Activated T-cell treated with anti-CD3 and anti-CD28 coated beads, Interleukin-2, amount 50 U/mL, for 72 hours (primary cell): Measurements from ENCODE around the gene CASK. TPM values are rescaled to one million over a fixed set of nuclear protein-coding genes. Genes with fewer than 3 reads are reported as not detected.
"Not testable (repeated sequence)": the region's sequence is repeated elsewhere in the genome, so short reads cannot be mapped to it uniquely, and the experiment has no call there.

Experiments
- ATAC-seq, 2 donors: fragments of 150-1000 bp; cut with Tn5 transposase; replicated peaks in 1 of 2; 2 replicates each; pipeline ENCODE4 v1.10.0; 2021; ENCODE audit warnings: moderate library complexity in 2 of 2, mild to moderate bottlenecking in 1 of 2
- DNase-seq, 2 donors: peaks; one replicate each; pipeline ENCODE4 v3.0.0; 2021 to 2022; ENCODE audit warnings: mixed read lengths in 1 of 2
- H3K27ac Mint-ChIP-seq: one replicate; pipeline ENCODE4 v1.8.0; 2022; ENCODE audit warnings: mild to moderate bottlenecking, moderate library complexity, mixed read lengths
- H3K27me3 Mint-ChIP-seq: one replicate; pipeline ENCODE4 v1.8.0; 2022; ENCODE audit warnings: low read depth, mixed read lengths
- H3K36me3 Mint-ChIP-seq, 2 donors: one replicate each; pipeline ENCODE4 v1.8.0; 2022; ENCODE audit warnings: mixed read lengths in 2 of 2, mild to moderate bottlenecking in 1 of 2; ENCODE audit not compliant: insufficient read depth in 2 of 2
- H3K4me1 Mint-ChIP-seq: one replicate; pipeline ENCODE4 v1.8.0; 2022; ENCODE audit warnings: low read depth, mixed read lengths
- H3K4me3 Mint-ChIP-seq, 2 donors: one replicate each; pipeline ENCODE4 v1.8.0; 2022; ENCODE audit warnings: mild to moderate bottlenecking in 2 of 2, mixed read lengths in 2 of 2, moderate library complexity in 2 of 2
- H3K9me3 Mint-ChIP-seq, 2 donors: one replicate each; pipeline ENCODE4 v1.8.0; 2022; ENCODE audit warnings: mixed read lengths in 2 of 2
- total RNA-seq, 2 donors: library from RNA; stranded (reverse); gene quantifications; one replicate each; pipeline ENCODE4 v1.2.3, GENCODE V29; 2022

CASK gene
- total RNA-seq, 2 donors from 2014 or later = 24.0 to 36.3 TPM

DNA sequence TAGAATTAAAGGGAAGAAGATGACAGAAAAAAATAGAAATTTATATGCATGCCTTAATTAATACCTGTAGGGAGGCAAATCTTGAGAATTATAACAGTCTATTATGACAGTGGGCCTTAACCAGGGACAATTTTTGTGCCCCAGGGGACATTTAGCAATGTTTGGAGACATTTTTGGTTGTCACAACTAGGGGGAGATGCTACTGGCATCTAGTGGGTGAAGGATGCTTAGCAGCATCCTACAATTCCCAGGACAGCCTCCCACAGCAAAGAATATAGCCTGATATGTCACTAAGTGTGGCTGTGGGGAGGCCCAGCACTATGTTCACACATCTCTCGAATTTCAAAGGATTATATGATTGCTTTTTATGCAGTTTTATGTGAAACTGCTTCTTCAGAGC, 188.8 kb downstream of the CASK start:
- ATAC-seq (peak; percentile 39 to 40), DNase-seq (no peak)
- H3K27ac Mint-ChIP-seq = peak overlapping the region; percentile 91
- H3K4me1 Mint-ChIP-seq = peaks cover 29% of the 10 kb centered on the region
- no peaks in the 10 kb centered on the region for H3K36me3 Mint-ChIP-seq
- H3K4me3 Mint-ChIP-seq = peak overlapping the region; percentile 64 to 84
- no peaks in the 10 kb centered on the region for H3K9me3 Mint-ChIP-seq
- peaks cover 13% of the 10 kb centered on the region for H3K27me3 Mint-ChIP-seq

DNA sequence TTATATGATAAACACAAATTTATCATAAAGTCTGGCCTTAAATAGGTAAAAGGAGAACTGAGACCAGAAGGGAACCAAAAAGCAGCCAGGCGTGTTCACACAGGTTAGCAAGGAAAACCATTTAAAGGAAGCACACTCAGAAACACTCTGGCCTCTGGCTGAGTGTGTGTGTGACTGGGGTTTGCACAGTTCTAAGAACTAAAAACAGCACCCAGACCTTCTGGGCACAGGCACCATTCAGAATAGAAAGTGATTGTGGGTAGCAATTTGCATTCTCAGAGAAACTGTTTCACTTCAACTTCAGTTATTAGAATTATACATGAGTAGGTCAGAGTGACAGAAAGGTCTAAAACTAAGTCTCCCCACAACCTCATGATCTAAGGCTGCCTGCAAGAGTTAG, 189.4 kb downstream of the CASK start:
- DNase-seq = peak; percentile 15 to 30
- peak overlapping the region; percentile 64 to 84 for H3K4me3 Mint-ChIP-seq
- H3K27me3 Mint-ChIP-seq = peaks cover 13% of the 10 kb centered on the region
- peak overlapping the region; percentile 91 for H3K27ac Mint-ChIP-seq
- H3K9me3 Mint-ChIP-seq = no peaks in the 10 kb centered on the region
- H3K36me3 Mint-ChIP-seq = no peaks in the 10 kb centered on the region
- ATAC-seq = peak; percentile 89 to 91
- H3K4me1 Mint-ChIP-seq = peaks cover 29% of the 10 kb centered on the region

DNA sequence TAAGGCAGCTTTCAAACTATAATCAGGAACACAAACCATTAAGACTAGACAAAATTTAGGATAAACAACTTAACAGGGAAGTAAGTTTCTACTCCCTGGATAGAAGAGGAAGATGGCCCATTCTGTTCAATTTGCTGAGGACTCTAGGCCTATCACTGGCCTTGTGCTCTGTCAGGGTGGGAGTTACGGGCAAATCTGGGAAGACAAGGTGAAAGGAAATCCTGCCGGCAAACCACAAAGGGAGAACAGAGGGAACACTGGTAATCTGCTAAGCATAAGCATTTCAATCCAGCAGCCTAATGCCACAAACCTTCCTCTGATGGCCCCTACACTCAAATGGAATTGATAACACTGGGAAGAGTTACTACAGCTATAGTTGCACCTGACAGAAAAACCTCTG, 191.1 kb downstream of the CASK start:
- no peak overlapping the region for H3K4me3 Mint-ChIP-seq
- peaks cover 14% of the 10 kb centered on the region for H3K27me3 Mint-ChIP-seq
- ATAC-seq (no peak), DNase-seq (no peak)
- no peaks in the 10 kb centered on the region for H3K9me3 Mint-ChIP-seq
- peaks cover 39% of the 10 kb centered on the region for H3K4me1 Mint-ChIP-seq
- no peaks in the 10 kb centered on the region for H3K36me3 Mint-ChIP-seq
- H3K27ac Mint-ChIP-seq = peak overlapping the region; percentile 12

DNA sequence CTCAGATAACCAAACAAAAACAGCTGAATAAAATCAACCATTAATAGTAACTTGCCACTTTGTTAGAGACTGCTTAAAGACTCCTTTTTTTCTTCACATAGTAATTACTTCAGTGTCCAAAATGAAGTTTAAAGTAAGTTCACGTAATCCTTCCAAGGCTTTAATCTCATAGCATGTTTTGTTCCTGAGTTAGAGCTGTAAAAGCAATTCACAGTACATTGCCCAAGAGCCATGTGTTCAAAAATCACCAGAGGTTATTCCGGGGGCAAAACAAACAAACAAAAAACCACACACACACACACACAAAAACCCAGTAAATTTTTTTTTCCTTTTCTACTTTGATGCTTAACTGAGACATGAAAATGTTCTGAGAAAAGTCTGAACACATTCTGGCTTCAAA, 193.3 kb downstream of the CASK start:
- no peak for DNase-seq
- H3K27ac Mint-ChIP-seq = no peak overlapping the region
- no peaks in the 10 kb centered on the region for H3K36me3 Mint-ChIP-seq
- no peaks in the 10 kb centered on the region for H3K9me3 Mint-ChIP-seq
- peaks cover 6% of the 10 kb centered on the region for H3K27me3 Mint-ChIP-seq
- H3K4me3 Mint-ChIP-seq = no peak overlapping the region
- peaks cover 34% of the 10 kb centered on the region for H3K4me1 Mint-ChIP-seq
- no peak for ATAC-seq

DNA sequence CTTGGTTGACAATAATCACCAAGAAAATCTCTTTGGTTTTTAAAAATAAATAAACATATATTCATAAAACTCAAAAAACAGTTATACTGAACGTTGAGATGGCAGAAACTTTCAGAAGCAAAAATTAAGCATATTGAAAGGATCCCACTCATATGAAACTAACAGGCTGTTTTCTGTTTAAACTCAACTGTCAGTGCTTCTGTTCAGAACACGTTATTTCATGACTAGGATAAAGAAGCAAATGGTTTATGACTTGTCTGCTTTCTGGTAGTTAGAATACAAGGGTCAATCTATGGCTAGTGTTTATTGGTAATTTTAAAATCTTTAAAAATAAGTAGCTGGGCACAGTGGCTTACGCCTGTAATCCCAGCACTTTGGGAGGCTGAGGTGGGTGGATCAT, 195.2 kb downstream of the CASK start:
- no peaks in the 10 kb centered on the region for H3K36me3 Mint-ChIP-seq
- no peak overlapping the region for H3K4me3 Mint-ChIP-seq
- ATAC-seq (peak in 1 of 2 donors; percentile 30), DNase-seq (no peak)
- H3K4me1 Mint-ChIP-seq = peaks cover 30% of the 10 kb centered on the region
- no peaks in the 10 kb centered on the region for H3K9me3 Mint-ChIP-seq
- no peak overlapping the region for H3K27ac Mint-ChIP-seq
- peaks cover 6% of the 10 kb centered on the region for H3K27me3 Mint-ChIP-seq

DNA sequence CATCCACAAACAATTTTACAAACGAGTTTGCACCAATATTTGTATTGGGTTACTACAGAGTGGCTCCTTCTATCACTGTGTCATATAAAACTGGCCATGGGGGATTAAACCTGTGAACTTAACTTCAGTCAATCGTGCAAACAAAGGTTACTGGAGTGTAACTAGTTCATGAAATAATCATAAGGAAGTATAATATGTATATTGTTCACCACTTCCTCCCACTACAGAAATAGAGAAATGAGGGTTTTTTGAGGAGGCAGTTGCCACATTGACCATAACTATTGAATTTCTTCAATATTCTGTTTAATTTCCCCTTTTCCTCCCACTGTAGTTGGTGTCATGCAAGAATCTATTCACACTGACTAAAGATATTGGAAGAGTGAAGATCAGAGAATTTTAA, 199.5 kb downstream of the CASK start, which contains the start of gene GPR82:
TSS of gene GPR82 (plus strand) at position 356 of the 400 bp plus-strand sequence. CDS start 2,846 bp downstream, outside the sequence.
- Mint-ChIP-seq H3K27me3 (peaks cover 23% of the 10 kb centered on the region), H3K36me3 (peaks cover 6 to 11% of the 10 kb centered on the region in 2 donors), H3K4me3 (peak within 1 kb of the TSS in 1 of 2 donors; percentile 66), H3K9me3 (peaks cover 1 to 3% of the 10 kb centered on the region in 2 donors), H3K27ac (no peak within 1 kb of the TSS), H3K4me1 (peaks cover 41% of the 10 kb centered on the region)
- DNase-seq (no peak), ATAC-seq (no peak)

DNA sequence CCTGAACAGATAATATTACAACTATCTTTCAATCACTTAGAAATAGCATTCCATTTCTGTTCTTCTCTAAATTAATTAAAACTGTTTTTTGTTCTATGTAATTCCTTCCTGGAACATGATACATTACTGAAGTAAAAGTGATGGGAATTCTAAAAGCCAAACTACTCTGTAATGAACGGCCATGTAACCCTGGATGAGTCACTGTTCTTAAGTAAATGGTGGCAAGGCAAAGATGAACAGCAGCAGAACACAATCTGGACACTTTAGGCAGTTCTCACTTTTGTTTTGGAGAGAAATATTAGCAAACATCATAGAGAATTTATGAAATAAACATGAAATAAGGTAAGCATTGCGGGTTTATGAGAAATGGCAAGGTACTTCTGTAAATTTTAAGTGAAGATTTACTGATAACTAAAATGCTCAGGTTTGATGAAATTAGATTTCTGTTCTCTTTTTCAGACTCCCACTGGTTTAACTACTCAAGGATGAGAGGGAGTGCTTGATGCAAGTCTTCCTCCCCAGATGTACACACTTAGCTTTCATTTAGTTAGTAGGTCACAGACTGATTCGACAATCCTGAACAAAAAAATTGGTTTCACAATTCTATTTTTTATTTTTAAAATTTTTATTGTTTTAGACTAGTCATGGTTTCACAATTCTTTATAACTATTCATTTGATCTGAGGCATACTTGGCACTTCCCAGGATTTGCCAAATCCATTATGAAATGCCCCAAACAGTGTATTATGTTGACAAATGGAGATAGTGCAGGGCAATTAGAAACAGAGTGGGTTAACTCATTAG, 200.3 kb downstream of the CASK start:
- Mint-ChIP-seq H3K27ac (no peak overlapping the region), H3K9me3 (peaks cover 1 to 3% of the 10 kb centered on the region in 2 donors)

DNA sequence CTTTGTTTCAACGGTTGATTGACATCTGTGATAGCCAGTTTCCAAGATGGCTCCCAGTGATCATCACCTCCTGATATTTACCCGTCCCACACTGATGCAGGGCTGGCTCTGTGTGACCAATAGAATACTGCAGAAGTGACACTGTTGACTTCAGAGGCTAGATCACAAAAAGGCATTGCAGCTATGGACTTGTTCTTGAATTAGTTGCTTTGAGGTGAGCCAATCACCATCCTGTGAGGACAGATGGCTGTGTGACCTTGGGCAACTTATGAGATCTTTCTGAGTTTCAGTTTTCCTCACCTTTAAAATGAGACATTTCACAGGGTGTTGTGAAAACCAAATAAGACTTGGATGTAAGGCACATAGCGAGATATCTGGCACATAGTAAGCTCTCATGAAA, 201.1 kb downstream of the CASK start:
- DNase-seq (no peak), ATAC-seq (peak; percentile 32 to 64)
- Mint-ChIP-seq H3K27ac (peak overlapping the region; percentile 45), H3K27me3 (peaks cover 21% of the 10 kb centered on the region), H3K36me3 (peaks cover 8 to 18% of the 10 kb centered on the region in 2 donors), H3K4me3 (peak overlapping the region in 1 of 2 donors; percentile 66), H3K9me3 (peaks cover 2 to 3% of the 10 kb centered on the region in 2 donors), H3K4me1 (peaks cover 30% of the 10 kb centered on the region)

More for the DNA sequence above, 200.3 kb downstream of the CASK start:
- DNase-seq = no peak
- H3K4me1 Mint-ChIP-seq = peaks cover 36% of the 10 kb centered on the region
- H3K4me3 Mint-ChIP-seq = peak overlapping the region in 1 of 2 donors; percentile 66
- peaks cover 23% of the 10 kb centered on the region for H3K27me3 Mint-ChIP-seq
- H3K36me3 Mint-ChIP-seq = peaks cover 8 to 16% of the 10 kb centered on the region in 2 donors
- ATAC-seq = no peak

DNA sequence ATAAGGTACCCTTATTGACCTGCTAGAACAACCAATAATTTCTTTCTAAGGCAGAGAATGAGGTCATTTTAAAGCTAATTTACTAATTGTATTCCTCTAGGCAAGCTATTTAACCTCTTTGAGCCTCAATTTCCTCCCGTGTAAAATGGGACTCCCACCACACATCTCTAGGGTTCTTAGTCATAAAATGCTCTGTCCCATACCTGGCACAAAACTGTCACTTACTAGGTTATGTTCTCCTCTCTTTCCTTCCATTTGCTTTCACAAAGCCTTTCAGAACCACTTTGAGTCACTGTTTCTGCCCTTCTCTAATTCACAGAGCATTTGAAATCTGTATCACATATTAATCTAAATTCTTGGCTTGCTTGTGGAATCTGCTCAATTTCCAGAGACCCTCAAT, 201.8 kb downstream of the CASK start:
- Mint-ChIP-seq H3K9me3 (peaks cover 4 to 9% of the 10 kb centered on the region in 2 donors), H3K36me3 (peaks cover 10 to 23% of the 10 kb centered on the region in 2 donors), H3K27me3 (peaks cover 17% of the 10 kb centered on the region), H3K27ac (peak overlapping the region; percentile 45), H3K4me1 (peaks cover 34% of the 10 kb centered on the region), H3K4me3 (peak overlapping the region in 1 of 2 donors; percentile 36)
- ATAC-seq (peak; percentile 55 to 64), DNase-seq (no peak)

DNA sequence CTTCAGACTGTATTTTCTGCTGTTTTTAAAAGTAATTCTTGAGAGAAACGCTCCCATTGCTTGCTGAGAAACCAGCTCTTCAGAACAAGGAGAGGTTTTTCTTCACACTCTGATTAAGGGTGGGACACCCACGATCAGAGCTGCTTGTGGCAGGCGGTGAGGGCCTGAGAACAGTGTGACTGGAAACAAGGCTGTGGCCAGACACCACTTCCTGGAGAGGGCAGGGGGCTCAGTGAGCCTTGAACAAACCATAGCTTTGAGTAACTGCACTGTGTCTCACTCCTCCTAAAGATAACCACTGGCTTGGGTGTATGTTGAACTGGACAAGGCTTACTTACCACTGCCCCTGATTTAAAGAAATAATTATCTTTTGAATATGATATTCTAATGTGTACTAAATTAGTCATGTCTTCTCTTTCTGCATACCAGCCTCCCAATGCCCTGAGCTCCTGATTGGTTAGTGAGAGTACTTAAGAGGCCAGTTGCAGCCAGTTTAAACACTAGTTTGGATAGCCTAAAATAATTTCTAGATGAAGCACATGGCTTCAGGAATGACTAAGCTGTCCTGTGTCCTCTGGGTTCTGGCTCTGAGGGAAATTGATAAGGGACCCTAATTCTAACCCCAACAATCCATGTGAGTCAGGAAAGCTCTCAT, 203.1 kb downstream of the CASK start:
- peaks cover 17% of the 10 kb centered on the region for H3K27me3 Mint-ChIP-seq
- peaks cover 13 to 25% of the 10 kb centered on the region in 2 donors for H3K36me3 Mint-ChIP-seq
- no peak overlapping the region for H3K4me3 Mint-ChIP-seq
- peak; percentile 80 to 88 for ATAC-seq
- peaks cover 45% of the 10 kb centered on the region for H3K4me1 Mint-ChIP-seq
- no peak overlapping the region for H3K27ac Mint-ChIP-seq
- peaks cover 4 to 9% of the 10 kb centered on the region in 2 donors for H3K9me3 Mint-ChIP-seq
- peak; percentile 57 to 69 for DNase-seq

DNA sequence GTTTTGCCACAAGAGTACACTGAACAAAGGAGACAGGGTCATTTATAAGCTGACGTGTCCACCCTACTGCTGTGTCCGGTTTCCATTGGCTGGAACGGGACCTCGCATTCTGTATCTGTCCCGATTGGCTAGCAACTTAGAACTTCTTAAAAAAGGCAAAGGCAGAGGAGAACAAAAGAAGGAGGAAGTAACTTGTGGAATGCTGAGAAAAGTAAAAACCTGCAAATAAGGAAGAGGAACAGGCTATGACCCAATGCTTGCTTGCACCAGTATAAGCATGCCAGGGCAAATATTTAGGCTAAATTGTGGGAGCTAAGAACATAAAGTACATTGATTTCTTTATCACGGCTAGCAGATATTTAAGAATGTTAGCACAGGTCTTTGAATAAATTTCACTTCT, 203.7 kb downstream of the CASK start:
- not testable (repeated sequence) for H3K9me3 Mint-ChIP-seq, DNase-seq, H3K27ac Mint-ChIP-seq, ATAC-seq
- peak overlapping the region in 1 of 2 donors; percentile 39 for H3K4me3 Mint-ChIP-seq
- peaks cover 13 to 25% of the 10 kb centered on the region in 2 donors for H3K36me3 Mint-ChIP-seq
- peaks cover 45% of the 10 kb centered on the region for H3K4me1 Mint-ChIP-seq
- peaks cover 17% of the 10 kb centered on the region for H3K27me3 Mint-ChIP-seq

DNA sequence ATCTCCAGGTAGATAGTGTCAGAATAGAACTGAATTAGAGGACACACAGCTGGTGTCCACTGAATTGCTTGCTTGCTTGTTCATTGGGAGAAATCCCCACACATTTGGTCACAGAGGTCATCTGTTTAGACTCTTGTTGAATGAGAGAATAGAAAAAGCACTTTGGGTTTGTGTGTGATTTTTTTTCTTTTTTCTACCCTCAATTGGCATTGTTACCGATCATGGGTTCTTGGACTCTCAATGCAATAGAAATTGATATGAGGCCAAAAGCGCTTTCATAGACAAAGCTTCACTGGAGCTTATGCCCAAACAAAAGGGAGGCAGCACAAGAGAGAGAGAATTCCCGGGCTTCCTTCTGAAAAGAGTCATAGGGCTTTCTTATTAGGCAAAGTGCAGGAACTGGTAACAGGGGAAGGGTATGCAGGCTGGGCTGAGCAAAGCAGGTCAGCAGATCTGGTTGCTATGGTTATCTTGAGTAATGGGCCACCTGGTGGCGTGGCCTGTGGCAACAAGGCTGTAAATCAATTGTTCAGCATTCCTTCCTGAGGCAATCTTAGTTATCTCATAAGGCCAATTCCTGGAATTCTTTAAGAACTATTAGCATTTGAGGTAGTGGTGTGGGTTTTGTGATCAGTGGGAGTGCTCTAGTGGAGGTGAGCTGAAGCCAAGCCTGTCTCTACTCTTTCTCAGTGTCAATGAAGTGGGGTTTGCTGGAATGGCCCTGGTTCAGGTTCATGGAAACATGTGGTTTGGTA, 204.7 kb downstream of the CASK start:
- no peak overlapping the region for H3K27ac Mint-ChIP-seq
- peaks cover 13 to 25% of the 10 kb centered on the region in 2 donors for H3K36me3 Mint-ChIP-seq
- peaks cover 43% of the 10 kb centered on the region for H3K4me1 Mint-ChIP-seq
- H3K4me3 Mint-ChIP-seq = no peak overlapping the region
- ATAC-seq (no peak), DNase-seq (no peak)
- peaks cover 4 to 9% of the 10 kb centered on the region in 2 donors for H3K9me3 Mint-ChIP-seq
- peaks cover 18% of the 10 kb centered on the region for H3K27me3 Mint-ChIP-seq
